Sigmoid colon (tissue), 4 donors: ENCODE measurements around the gene LHX8.

Experiments used
- EP300 ChIP-seq, 4 donors: sonication (generic); formaldehyde crosslinking; IDR thresholded peaks; one replicate each; pipeline ENCODE4 v1.6.1; 2017; ENCODE audit warnings: antibody characterized with exemption in 4 of 4
- POLR2A ChIP-seq, 2 donors: fragments of 450-650 bp; IDR thresholded peaks; one replicate each; pipeline ENCODE4 v1.6.1; 2016; ENCODE audit warnings: antibody characterized with exemption in 2 of 2, mild to moderate bottlenecking in 2 of 2, moderate library complexity in 2 of 2
- POLR2AphosphoS5 ChIP-seq, 4 donors: sonication (generic); formaldehyde crosslinking; IDR thresholded peaks; one replicate each; pipeline ENCODE4 v1.6.1; 2017; ENCODE audit warnings: antibody characterized with exemption in 4 of 4
- TF ChIP-seq, protein P1 (sequence below), 4 experiments: fragments of 450-650 bp in 3 of 4; fragments of 200-600 bp in 1 of 4; IDR thresholded peaks; one replicate each; pipeline ENCODE4 v1.5.1; 2016 to 2019; ENCODE audit warnings: antibody characterized with exemption in 4 of 4, mild to moderate bottlenecking in 3 of 4, moderate library complexity in 2 of 4

DNA sequence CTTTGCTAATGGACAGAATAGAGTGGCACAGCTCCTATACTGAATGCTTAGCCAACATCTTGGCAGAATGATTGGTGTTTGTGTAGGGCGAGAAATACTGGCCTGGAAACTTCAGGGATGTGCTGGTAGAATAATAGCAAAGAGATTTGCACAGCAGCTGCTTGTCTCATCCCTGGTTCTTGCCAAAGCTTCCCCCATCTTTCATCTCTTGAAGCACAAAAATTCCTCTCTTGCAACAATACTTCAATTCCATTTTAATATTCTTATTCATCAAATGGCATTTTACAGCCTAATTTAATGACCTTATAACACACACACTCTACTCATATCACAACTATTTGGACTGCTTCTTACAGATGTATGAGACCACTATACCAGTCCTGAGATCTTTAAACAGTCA is 37.7 kb downstream of the LHX8 start:
- no peak for TF ChIP-seq POLR2A (IDR thresholded peaks at IDR 0.05)
- TF ChIP-seq, protein P1, sequence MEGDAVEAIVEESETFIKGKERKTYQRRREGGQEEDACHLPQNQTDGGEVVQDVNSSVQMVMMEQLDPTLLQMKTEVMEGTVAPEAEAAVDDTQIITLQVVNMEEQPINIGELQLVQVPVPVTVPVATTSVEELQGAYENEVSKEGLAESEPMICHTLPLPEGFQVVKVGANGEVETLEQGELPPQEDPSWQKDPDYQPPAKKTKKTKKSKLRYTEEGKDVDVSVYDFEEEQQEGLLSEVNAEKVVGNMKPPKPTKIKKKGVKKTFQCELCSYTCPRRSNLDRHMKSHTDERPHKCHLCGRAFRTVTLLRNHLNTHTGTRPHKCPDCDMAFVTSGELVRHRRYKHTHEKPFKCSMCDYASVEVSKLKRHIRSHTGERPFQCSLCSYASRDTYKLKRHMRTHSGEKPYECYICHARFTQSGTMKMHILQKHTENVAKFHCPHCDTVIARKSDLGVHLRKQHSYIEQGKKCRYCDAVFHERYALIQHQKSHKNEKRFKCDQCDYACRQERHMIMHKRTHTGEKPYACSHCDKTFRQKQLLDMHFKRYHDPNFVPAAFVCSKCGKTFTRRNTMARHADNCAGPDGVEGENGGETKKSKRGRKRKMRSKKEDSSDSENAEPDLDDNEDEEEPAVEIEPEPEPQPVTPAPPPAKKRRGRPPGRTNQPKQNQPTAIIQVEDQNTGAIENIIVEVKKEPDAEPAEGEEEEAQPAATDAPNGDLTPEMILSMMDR (IDR thresholded peaks at IDR 0.05), result no peak
- no peak for TF ChIP-seq EP300 (IDR thresholded peaks at IDR 0.05)
- no peak for TF ChIP-seq POLR2AphosphoS5 (IDR thresholded peaks at IDR 0.05)
